HEK293T (cell line): ENCODE results near the gene SYNGR4.

Source experiments
- ARNT ChIP-seq: fragments of 450-650 bp; IDR thresholded peaks from 2 replicates; pipeline ENCODE4 v1.6.1; 2017; ENCODE audit warnings: mild to moderate bottlenecking
- NFRKB ChIP-seq: fragments of 450-650 bp; IDR thresholded peaks from 2 replicates; pipeline ENCODE4 v1.6.1; 2016; ENCODE audit warnings: mild to moderate bottlenecking, moderate library complexity

GRCh38 chr19:48359123-48359522 is 5.0 kb upstream of the SYNGR4 start:
- TF ChIP-seq NFRKB (no peak), ARNT (no peak)
